Esophagus squamous epithelium (tissue), 4 donors: ENCODE measurements around the gene FAM20C.

Experiments used
- POLR2A ChIP-seq, 4 donors: fragments of 450-650 bp; IDR thresholded peaks; one replicate each; pipeline ENCODE4 v1.6.1; 2017; ENCODE audit warnings: antibody characterized with exemption in 4 of 4, mild to moderate bottlenecking in 4 of 4, moderate library complexity in 3 of 4
- TF ChIP-seq, protein P1 (sequence below), 6 experiments: fragments of 450-650 bp in 4 of 6; fragments of 200-600 bp in 2 of 6; sonication (generic) in 2 of 6; IDR thresholded peaks; one replicate each; pipeline ENCODE4 v1.5.1; 2016 to 2019; ENCODE audit warnings: antibody characterized with exemption in 6 of 6, mild to moderate bottlenecking in 4 of 6, moderate library complexity in 4 of 6

- TF ChIP-seq, protein P1, sequence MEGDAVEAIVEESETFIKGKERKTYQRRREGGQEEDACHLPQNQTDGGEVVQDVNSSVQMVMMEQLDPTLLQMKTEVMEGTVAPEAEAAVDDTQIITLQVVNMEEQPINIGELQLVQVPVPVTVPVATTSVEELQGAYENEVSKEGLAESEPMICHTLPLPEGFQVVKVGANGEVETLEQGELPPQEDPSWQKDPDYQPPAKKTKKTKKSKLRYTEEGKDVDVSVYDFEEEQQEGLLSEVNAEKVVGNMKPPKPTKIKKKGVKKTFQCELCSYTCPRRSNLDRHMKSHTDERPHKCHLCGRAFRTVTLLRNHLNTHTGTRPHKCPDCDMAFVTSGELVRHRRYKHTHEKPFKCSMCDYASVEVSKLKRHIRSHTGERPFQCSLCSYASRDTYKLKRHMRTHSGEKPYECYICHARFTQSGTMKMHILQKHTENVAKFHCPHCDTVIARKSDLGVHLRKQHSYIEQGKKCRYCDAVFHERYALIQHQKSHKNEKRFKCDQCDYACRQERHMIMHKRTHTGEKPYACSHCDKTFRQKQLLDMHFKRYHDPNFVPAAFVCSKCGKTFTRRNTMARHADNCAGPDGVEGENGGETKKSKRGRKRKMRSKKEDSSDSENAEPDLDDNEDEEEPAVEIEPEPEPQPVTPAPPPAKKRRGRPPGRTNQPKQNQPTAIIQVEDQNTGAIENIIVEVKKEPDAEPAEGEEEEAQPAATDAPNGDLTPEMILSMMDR (IDR thresholded peaks at IDR 0.05), result no peak
- TF ChIP-seq POLR2A (IDR thresholded peaks at IDR 0.05), result no peak
Observed at GRCh38 chr7:268991-269390, 76.6 kb downstream of the FAM20C start.
